Spinal cord (tissue), 10 donors: ENCODE results near the gene IRS2. TPM values are rescaled to one million over a fixed set of nuclear protein-coding genes. Genes with fewer than 3 reads are reported as not detected.

ENCODE experiments used
- DNase-seq, 6 donors: peaks; one replicate each; pipeline versions ENCODE4 v3.0.0 to v3.0.0-alpha.2; 2013 to 2015; ENCODE audit warnings: low spot score in 6 of 6, low read depth in 4 of 6
- H3K27ac ChIP-seq: one replicate; pipeline ENCODE4 v1.5.1; 2013; ENCODE audit warnings: low read depth, low read length, control low read depth
- H3K27me3 ChIP-seq: one replicate; pipeline ENCODE4 v1.6.1; 2013; ENCODE audit warnings: low read length; ENCODE audit not compliant: control insufficient read depth, insufficient read depth
- H3K36me3 ChIP-seq: one replicate; pipeline ENCODE4 v1.6.1; 2013; ENCODE audit warnings: low read length; ENCODE audit not compliant: control insufficient read depth, insufficient read depth
- H3K4me1 ChIP-seq: one replicate; pipeline ENCODE4 v1.6.1; 2013; ENCODE audit warnings: low read length; ENCODE audit not compliant: control insufficient read depth, insufficient read depth
- H3K4me3 ChIP-seq: one replicate; pipeline ENCODE4 v1.5.1; 2013; ENCODE audit warnings: low read depth, low read length, control low read depth
- H3K9me3 ChIP-seq: one replicate; pipeline ENCODE4 v1.6.1; 2013; ENCODE audit warnings: low read length; ENCODE audit not compliant: control insufficient read depth, insufficient read depth
- WGBS: methylation state at CpG from one replicate; pipeline ENCODE4 v1.1.5; 2013; ENCODE audit warnings: missing lambda C conversion rate; ENCODE audit not compliant: insufficient coverage; 5-methylcytosine and 5-hydroxymethylcytosine counted together
- polyA plus RNA-seq, 2 donors: library from polyadenylated mRNA; unstranded; fragments of 120-200 nt; gene quantifications; one replicate each; pipeline ENCODE4 v1.2.1, GENCODE V29; 2013; ENCODE audit not compliant: insufficient read length in 2 of 2
- total RNA-seq, 2 donors: library from RNA; depleted of rRNA in 1 of 2; stranded (reverse); fragments of 120-200 nt in 1 of 2; fragments of >200 nt in 1 of 2; gene quantifications; one replicate each; pipeline versions ENCODE4 v1.2.3 to v1.2.4, GENCODE V29; 2013 to 2014
- donor health status: healthy.

Gene IRS2
- total and polyA plus RNA-seq, 4 donors, result 6.2 to 19.0 (median 14.5) TPM

DNA sequence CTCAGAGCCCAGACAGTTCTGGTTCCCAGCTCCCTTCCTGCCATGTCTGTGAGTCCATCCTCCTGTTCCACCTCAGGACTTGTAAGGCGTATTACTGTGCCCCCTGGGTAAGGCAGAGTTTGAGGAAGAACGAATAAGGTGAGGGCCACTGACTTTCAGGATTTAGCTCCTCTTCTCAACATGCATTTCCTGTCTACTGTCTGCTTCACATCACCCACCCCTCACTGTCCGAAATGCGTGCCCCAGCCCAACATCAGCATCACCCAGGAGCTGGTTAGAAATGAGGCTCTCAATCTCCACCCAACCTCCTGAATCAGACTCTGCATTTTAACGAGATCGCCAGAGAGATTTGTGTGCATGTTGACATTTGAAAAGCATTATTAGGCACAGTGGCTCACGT, 44.4 kb downstream of the IRS2 start:
- WGBS, result 67% methylated on average over 2 of the region's 7 CpGs
- peaks cover 17% of the 10 kb centered on the region for H3K4me1 ChIP-seq
- H3K4me3 ChIP-seq, result no peak overlapping the region
- H3K27ac ChIP-seq, result no peak overlapping the region
- H3K27me3 ChIP-seq, result no peaks in the 10 kb centered on the region
- DNase-seq, result no peak
- H3K36me3 ChIP-seq, result no peaks in the 10 kb centered on the region
- H3K9me3 ChIP-seq, result no peaks in the 10 kb centered on the region

DNA sequence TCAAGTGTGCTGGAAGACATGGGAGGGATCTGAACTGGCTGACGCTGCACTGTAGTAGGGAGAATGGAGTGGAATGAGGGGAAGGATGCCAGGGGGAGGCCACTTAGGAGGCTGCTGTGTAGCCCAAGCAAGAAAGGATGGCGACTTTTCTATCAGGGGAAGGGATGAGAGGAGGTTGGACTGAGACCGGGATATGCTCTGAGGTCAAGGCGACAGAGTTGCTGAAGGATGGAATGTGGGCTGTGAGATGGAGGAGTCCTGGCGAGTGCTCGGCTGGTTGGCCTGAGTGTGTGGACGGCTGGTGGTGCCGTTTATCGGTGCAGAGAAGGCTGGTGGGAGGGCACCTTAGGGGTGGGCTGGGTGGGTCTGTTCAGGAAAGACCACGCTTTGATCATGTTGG, 45.7 kb downstream of the IRS2 start:
- H3K27me3 ChIP-seq, result no peaks in the 10 kb centered on the region
- peaks cover 17% of the 10 kb centered on the region for H3K4me1 ChIP-seq
- 84% methylated on average over 10 of the region's 10 CpGs for WGBS
- DNase-seq, result no peak
- H3K4me3 ChIP-seq, result no peak overlapping the region
- no peak overlapping the region for H3K27ac ChIP-seq
- H3K36me3 ChIP-seq, result no peaks in the 10 kb centered on the region
- H3K9me3 ChIP-seq, result no peaks in the 10 kb centered on the region

- 62% methylated on average over 5 of the region's 9 CpGs for WGBS
- H3K27ac ChIP-seq, result no peak overlapping the region
- no peaks in the 10 kb centered on the region for H3K27me3 ChIP-seq
- no peak overlapping the region for H3K4me3 ChIP-seq
- H3K36me3 ChIP-seq, result no peaks in the 10 kb centered on the region
- DNase-seq, result no peak
- peaks cover 16% of the 10 kb centered on the region for H3K4me1 ChIP-seq
- no peaks in the 10 kb centered on the region for H3K9me3 ChIP-seq
These were observed 46.3 kb downstream of the IRS2 start for GRCh38 chr13:109740121-109740520.

GRCh38 chr13:109738298-109738746, 48.1 kb downstream of the IRS2 start:
- no peaks in the 10 kb centered on the region for H3K9me3 ChIP-seq
- no peak overlapping the region for H3K4me3 ChIP-seq
- DNase-seq, result no peak
- 83% methylated on average over 9 of the region's 14 CpGs for WGBS
- no peaks in the 10 kb centered on the region for H3K36me3 ChIP-seq
- H3K4me1 ChIP-seq, result no peaks in the 10 kb centered on the region
- H3K27ac ChIP-seq, result no peak overlapping the region
- H3K27me3 ChIP-seq, result no peaks in the 10 kb centered on the region

GRCh38 chr13:109737606-109738005, 48.8 kb downstream of the IRS2 start:
- Histone ChIP-seq H3K27ac (no peak overlapping the region), H3K27me3 (no peaks in the 10 kb centered on the region), H3K4me1 (no peaks in the 10 kb centered on the region), H3K36me3 (no peaks in the 10 kb centered on the region), H3K9me3 (no peaks in the 10 kb centered on the region), H3K4me3 (no peak overlapping the region)
- no peak for DNase-seq
- 71% methylated on average over 4 of the region's 5 CpGs for WGBS

- Histone ChIP-seq H3K27ac (no peak overlapping the region), H3K4me1 (no peaks in the 10 kb centered on the region), H3K36me3 (no peaks in the 10 kb centered on the region), H3K4me3 (no peak overlapping the region), H3K27me3 (no peaks in the 10 kb centered on the region), H3K9me3 (no peaks in the 10 kb centered on the region)
- no peak for DNase-seq
- 84% methylated on average over 10 of the region's 13 CpGs for WGBS
These were observed 49.3 kb downstream of the IRS2 start for GRCh38 chr13:109737046-109737573.

DNA sequence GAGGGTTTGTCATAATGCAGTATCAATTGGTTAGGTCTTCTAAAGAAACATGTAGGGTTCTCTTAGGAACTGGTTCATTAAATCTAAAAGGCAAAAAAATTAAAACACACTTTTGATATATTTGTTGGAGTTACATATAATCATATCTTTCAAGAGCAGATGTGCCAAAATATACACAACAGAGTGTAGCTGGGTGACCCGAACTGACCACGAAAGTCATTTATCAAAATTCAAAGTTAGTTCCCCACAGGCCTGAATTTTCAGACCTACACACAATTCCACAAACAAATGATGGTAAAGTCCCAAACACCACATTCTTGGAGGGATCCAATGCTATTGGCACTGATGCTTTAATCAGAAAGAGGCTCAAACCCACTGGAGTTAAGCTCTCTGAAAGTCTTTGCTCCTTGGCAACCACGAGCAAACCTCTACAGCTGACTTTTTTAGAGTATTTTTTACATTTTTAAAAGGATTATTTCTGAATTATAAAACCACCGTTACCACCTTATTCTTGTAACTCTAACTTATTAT, 50.9 kb downstream of the IRS2 start:
- H3K4me1 ChIP-seq, result no peaks in the 10 kb centered on the region
- H3K27me3 ChIP-seq, result no peaks in the 10 kb centered on the region
- H3K36me3 ChIP-seq, result no peaks in the 10 kb centered on the region
- 100% methylated on average over 1 of the region's 4 CpGs for WGBS
- H3K9me3 ChIP-seq, result no peaks in the 10 kb centered on the region
- no peak for DNase-seq
- H3K4me3 ChIP-seq, result no peak overlapping the region
- H3K27ac ChIP-seq, result no peak overlapping the region

- Histone ChIP-seq H3K27me3 (no peaks in the 10 kb centered on the region), H3K9me3 (no peaks in the 10 kb centered on the region), H3K4me1 (peaks cover 4% of the 10 kb centered on the region), H3K4me3 (no peak overlapping the region), H3K36me3 (no peaks in the 10 kb centered on the region), H3K27ac (no peak overlapping the region)
- 92% methylated on average over 19 of the region's 21 CpGs for WGBS
- DNase-seq, result no peak
These were observed 52.2 kb downstream of the IRS2 start for GRCh38 chr13:109734002-109734785.

- DNase-seq, result no peak
- Histone ChIP-seq H3K36me3 (no peaks in the 10 kb centered on the region), H3K4me3 (no peak overlapping the region), H3K27me3 (no peaks in the 10 kb centered on the region), H3K9me3 (no peaks in the 10 kb centered on the region), H3K4me1 (peaks cover 9% of the 10 kb centered on the region), H3K27ac (no peak overlapping the region)
- WGBS, result 91% methylated on average over 28 of the region's 29 CpGs
These were observed 52.8 kb downstream of the IRS2 start for GRCh38 chr13:109733550-109733949.
